Psoas muscle (tissue), 8 donors: Measurements from ENCODE around the gene SETX. TPM values are rescaled to one million over a fixed set of nuclear protein-coding genes. Genes with fewer than 3 reads are reported as not detected.

Experiments used
- ATAC-seq, 4 donors: fragments of 200-7000 bp; cut with Tn5 transposase; one replicate each; pipeline ENCODE4 v1.9.1; 2020; ENCODE audit warnings: moderate library complexity in 3 of 4, mild to moderate bottlenecking in 2 of 4
- DNase-seq, 2 donors: peaks; one replicate each; pipeline ENCODE4 v3.0.0-alpha.2; 2020
- H3K27ac ChIP-seq: fragments of 200-600 bp; one replicate; pipeline ENCODE4 v1.8.0; 2022
- H3K27me3 ChIP-seq, 3 donors: fragments of 200-600 bp in 1 of 3; one replicate each; pipeline versions ENCODE4 v1.6.1 to v1.8.0; 2013 to 2022; ENCODE audit warnings: low read length in 2 of 3, mild to moderate bottlenecking in 2 of 3, moderate library complexity in 1 of 3; ENCODE audit not compliant: insufficient read depth in 3 of 3
- H3K36me3 ChIP-seq, 2 donors: fragments of 200-600 bp in 1 of 2; one replicate each; pipeline versions ENCODE4 v1.6.1 to v1.8.0; 2013 to 2022; ENCODE audit warnings: low read depth in 1 of 2, mild to moderate bottlenecking in 1 of 2, moderate library complexity in 1 of 2; ENCODE audit not compliant: insufficient read depth in 1 of 2
- H3K4me1 ChIP-seq: fragments of 200-600 bp; one replicate; pipeline ENCODE4 v1.8.0; 2022
- H3K4me3 ChIP-seq: fragments of 200-600 bp; one replicate; pipeline ENCODE4 v1.8.0; 2022; ENCODE audit warnings: mild to moderate bottlenecking
- H3K9me3 ChIP-seq: fragments of 200-600 bp; one replicate; pipeline ENCODE4 v1.8.0; 2022
- WGBS, 3 donors: extraction: QIAGEN DNeasy Blood & Tissue Kit; methylation state at CpG; one replicate each; pipeline versions ENCODE4 v1.1.6 to v1.1.7; 2013; 5-methylcytosine and 5-hydroxymethylcytosine counted together
- intact Hi-C, 2 donors: fragments of 100-400 bp; cut with DNase I; formaldehyde crosslinking; loops; one replicate each; pipeline versions ENCODE4 v1.11.0 to v1.14.2; 2022
- polyA plus RNA-seq, 3 donors: library from polyadenylated mRNA; stranded (reverse); fragments of 200-250 nt; gene quantifications; one replicate each; pipeline ENCODE4 v1.2.3, GENCODE V29; 2013
- total RNA-seq, 4 donors: library from RNA; stranded (reverse); fragmentation: NEBNext Ultra II Directional in 2 of 4; extraction: Animal tissue kit (Norgen Biotek cat#: 25700) in 2 of 4; gene quantifications; one replicate each; pipeline versions ENCODE4 v1.2.1 to v1.2.4, GENCODE V29; 2021 to 2023
- TF ChIP-seq, protein P1 (sequence below): fragments of 200-600 bp; IDR thresholded peaks from one replicate; pipeline ENCODE4 v1.8.0; 2022; ENCODE audit warnings: antibody characterized with exemption
- donor health status: healthy with polysubstance abuse.
- donor health status: DM: no; HTN: no; CAD: no; lungs with moderate emphysema.
- donor health status: Bipolar disorder and iron deficiency.
- donor health status: healthy.
- donor health status: DM: yes; HTN: yes; CAD: no.
- donor health status: DM: no; HTN: no; CAD: no.
- donor health status: DM: no; HTN: no; CAD: no.
- donor health status: DM: yes; HTN: yes; CAD: no.

The SETX gene
- total and polyA plus RNA-seq, 7 donors: 10.0 to 26.8 (median 20.6) TPM

DNA sequence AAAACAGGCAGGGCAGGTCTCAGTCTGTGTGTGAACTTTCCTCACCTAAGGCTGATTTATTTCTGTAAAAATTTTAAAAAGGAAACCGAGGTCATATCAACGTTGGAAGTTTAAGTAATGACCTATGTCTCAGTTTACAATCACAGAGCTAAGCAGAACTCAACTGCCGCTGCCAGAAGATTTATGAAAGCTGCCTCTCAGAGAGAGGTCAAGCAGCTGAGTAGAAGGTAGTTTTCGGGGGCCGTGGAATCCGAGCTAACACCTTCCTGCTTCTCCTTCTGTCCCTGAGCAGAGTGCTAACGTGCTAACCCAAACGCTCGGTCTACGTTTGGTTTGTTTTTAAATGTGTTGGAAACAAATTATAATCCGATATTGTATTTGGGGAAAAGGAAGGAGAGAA, 40.8 kb upstream of the SETX start:
- peaks cover 8 to 96% of the 10 kb centered on the region in 2 donors for H3K36me3 ChIP-seq
- 39 to 56% (median 44%) methylated on average over 11 of the region's 11 CpGs for WGBS, 3 donors

DNA sequence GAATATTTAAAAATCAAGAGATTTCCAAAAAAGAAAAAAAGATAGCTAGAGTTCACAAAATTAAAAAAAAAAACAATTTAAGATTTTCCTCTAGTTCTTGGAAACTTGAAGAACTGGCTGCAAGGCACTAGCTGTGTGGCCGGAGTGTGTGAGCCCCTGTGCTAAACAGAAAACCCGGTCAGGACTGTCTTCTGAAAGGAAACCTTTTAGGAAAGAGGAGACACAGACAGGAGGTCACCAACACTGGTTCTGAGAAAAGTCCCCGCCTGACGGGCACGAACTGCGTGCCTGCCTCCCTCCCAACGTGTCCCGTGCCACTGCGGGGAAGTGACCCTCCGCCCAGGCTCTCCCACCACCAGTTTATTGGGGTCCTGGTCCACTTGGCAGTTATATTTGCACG, 36.7 kb upstream of the SETX start:
- H3K9me3 ChIP-seq: no peaks in the 10 kb centered on the region
- ATAC-seq (no peak), DNase-seq (no peak)
- H3K36me3 ChIP-seq: peaks cover 11 to 96% of the 10 kb centered on the region in 2 donors
- H3K4me3 ChIP-seq: no peak overlapping the region
- TF ChIP-seq, protein P1, sequence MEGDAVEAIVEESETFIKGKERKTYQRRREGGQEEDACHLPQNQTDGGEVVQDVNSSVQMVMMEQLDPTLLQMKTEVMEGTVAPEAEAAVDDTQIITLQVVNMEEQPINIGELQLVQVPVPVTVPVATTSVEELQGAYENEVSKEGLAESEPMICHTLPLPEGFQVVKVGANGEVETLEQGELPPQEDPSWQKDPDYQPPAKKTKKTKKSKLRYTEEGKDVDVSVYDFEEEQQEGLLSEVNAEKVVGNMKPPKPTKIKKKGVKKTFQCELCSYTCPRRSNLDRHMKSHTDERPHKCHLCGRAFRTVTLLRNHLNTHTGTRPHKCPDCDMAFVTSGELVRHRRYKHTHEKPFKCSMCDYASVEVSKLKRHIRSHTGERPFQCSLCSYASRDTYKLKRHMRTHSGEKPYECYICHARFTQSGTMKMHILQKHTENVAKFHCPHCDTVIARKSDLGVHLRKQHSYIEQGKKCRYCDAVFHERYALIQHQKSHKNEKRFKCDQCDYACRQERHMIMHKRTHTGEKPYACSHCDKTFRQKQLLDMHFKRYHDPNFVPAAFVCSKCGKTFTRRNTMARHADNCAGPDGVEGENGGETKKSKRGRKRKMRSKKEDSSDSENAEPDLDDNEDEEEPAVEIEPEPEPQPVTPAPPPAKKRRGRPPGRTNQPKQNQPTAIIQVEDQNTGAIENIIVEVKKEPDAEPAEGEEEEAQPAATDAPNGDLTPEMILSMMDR: no peak
- no peaks in the 10 kb centered on the region for H3K4me1 ChIP-seq
- H3K27me3 ChIP-seq: no peaks in the 10 kb centered on the region
- intact Hi-C loops: no loop called here
- no peak overlapping the region for H3K27ac ChIP-seq
- 65 to 77% (median 71%) methylated on average over 11 of the region's 11 CpGs for WGBS, 3 donors

More for the DNA sequence above, 40.8 kb upstream of the SETX start:
- Histone ChIP-seq H3K4me1 (no peaks in the 10 kb centered on the region), H3K9me3 (no peaks in the 10 kb centered on the region), H3K27me3 (no peaks in the 10 kb centered on the region), H3K27ac (no peak overlapping the region), H3K4me3 (no peak overlapping the region)
- intact Hi-C loops: no loop called here
- DNase-seq (no peak), ATAC-seq (no peak)
- TF ChIP-seq, protein P1: no peak

DNA sequence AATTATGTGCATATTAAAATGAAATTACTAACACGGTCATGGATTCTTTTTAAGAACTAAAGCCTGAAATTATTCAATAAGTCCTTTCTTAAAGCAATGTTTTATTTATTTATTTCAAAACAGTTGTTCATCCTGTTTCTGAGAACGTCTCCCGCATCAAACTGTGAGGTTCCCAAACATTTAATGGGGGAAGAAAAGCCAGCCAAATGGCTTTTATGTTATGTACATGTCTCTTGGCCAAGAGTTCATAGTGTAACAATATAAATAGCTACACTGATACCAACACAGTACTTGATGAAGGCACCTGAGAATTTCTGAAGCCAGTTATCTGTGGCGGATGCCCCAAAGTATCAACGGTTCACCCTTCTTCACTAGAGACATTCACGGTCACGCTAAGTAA, 36.2 kb upstream of the SETX start:
- Histone ChIP-seq H3K27me3 (no peaks in the 10 kb centered on the region), H3K9me3 (no peaks in the 10 kb centered on the region), H3K27ac (no peak overlapping the region), H3K4me1 (no peaks in the 10 kb centered on the region), H3K36me3 (peaks cover 11 to 96% of the 10 kb centered on the region in 2 donors), H3K4me3 (no peak overlapping the region)
- ATAC-seq (no peak), DNase-seq (no peak)
- intact Hi-C loops: no loop called here
- TF ChIP-seq, protein P1: no peak
- 45 to 58% (median 53%) methylated on average over 7 of the region's 7 CpGs for WGBS, 3 donors

DNA sequence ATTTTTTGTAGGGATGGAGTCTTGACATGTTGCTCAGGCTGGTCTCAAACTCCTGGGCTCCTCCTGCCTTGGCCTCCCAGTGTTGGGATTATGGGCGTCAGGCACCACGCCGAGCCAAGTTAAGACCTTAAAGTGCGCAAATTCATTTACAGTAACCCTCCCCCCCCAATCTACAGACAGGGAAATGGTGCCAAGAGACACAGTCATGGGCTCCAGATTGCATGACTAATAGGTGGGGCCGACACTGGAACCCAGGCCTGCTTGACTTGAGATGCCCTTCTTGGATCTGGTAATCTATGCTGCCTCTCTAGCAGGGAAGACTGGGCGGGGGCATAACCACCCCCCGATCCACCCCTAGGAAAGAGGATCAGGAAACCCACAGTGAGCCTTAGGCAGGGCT, 32.3 kb upstream of the SETX start:
- Histone ChIP-seq H3K27ac (no peak overlapping the region), H3K9me3 (no peaks in the 10 kb centered on the region), H3K4me1 (no peaks in the 10 kb centered on the region), H3K27me3 (no peaks in the 10 kb centered on the region), H3K36me3 (peaks cover 14 to 89% of the 10 kb centered on the region in 2 donors), H3K4me3 (no peak overlapping the region)
- 88 to 93% (median 90%) methylated on average over 7 of the region's 7 CpGs for WGBS, 3 donors
- ATAC-seq: no peak
- TF ChIP-seq, protein P1: no peak
- intact Hi-C loops: no loop called here
- no peak for DNase-seq

DNA sequence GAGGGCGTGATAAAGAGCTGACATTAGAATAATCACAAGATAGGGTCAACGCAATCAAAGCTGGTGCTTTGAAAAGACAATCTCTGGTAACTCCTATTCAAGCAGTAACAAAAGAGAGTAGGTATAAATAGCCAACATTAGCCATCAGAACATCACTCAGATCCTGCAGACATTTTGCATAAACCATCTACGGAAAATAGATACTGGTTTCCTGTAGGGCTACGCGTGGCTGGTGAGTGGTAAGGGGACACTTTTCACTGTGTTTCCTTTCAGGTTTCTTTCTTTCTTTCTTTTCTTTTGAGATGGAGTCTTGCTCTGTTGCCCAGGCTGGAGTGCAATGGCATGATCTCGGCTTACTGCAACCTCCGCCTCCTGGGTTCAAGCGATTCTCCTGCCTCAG, 29.6 kb upstream of the SETX start:
- 94 to 95% (median 94%) methylated on average over 7 to 8 of the region's 8 CpGs for WGBS, 3 donors
- peaks cover 10 to 87% of the 10 kb centered on the region in 2 donors for H3K36me3 ChIP-seq
- no peaks in the 10 kb centered on the region for H3K27me3 ChIP-seq
- no peak for DNase-seq
- H3K4me1 ChIP-seq: no peaks in the 10 kb centered on the region
- H3K9me3 ChIP-seq: no peaks in the 10 kb centered on the region
- H3K27ac ChIP-seq: no peak overlapping the region
- H3K4me3 ChIP-seq: no peak overlapping the region
- no peak for ATAC-seq
- TF ChIP-seq, protein P1: no peak
- intact Hi-C loops: no loop called here
